HG03575 (cell line): ENCODE results near the gene SPANXN5.
"Not testable (repeated sequence)": the region's sequence is repeated elsewhere in the genome, so short reads cannot be mapped to it uniquely, and the experiment has no call there.

ENCODE experiments used
- ATAC-seq: cut with Tn5 transposase; IDR thresholded peaks from one replicate; pipeline ENCODE4 v1.9.1; 2021; ENCODE audit not compliant: unreplicated experiment, insufficient number of reproducible peaks, low FRiP score; ENCODE audit errors: extremely low read depth

Gene SPANXN5, protein sequence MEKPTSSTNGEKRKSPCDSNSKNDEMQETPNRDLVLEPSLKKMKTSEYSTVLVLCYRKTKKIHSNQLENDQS

DNA sequence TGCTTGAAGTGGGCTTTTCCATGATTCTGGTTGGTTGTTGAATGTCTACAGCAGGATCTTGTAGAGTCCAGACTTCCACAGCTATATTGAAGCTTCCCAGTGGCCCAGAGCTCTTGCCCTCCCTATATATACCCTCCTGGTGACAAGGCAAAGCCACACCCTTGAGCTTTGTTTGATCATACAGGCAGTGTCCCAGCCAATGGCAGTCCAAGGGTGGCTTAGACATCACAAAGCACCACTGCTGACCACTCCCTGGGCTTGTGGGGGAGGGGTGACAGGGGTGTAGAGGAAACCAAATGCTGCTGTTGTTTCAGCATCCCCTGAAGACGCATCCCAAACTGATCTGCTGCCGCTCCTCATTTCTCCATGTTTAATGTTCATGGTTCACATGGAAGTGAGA is at the start of gene SPANXN5:
TSS of gene SPANXN5 (minus strand) at position 101 of the 400 bp plus-strand sequence. CDS start at position 22, 79 bp downstream.
- ATAC-seq, result not testable (repeated sequence)

DNA sequence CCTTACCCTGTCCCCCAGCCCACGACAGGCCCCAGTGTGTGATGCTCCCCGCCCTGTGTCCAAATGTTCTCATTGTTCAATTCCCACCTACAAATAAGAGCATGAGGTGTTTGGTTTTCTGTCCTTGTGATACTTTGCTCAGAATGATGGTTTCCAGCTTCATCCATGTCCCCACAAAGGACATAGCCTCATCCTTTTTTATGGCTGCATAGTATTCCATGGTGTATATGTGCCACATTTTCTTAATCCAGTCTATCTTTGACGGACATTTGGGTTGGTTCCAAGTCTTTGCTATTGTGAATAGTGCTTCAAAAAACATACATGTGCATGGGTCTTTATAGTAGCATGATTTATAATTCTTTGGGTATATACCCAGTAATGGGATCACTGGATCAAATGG is 46.4 kb upstream of the SPANXN5 start:
- not testable (repeated sequence) for ATAC-seq

DNA sequence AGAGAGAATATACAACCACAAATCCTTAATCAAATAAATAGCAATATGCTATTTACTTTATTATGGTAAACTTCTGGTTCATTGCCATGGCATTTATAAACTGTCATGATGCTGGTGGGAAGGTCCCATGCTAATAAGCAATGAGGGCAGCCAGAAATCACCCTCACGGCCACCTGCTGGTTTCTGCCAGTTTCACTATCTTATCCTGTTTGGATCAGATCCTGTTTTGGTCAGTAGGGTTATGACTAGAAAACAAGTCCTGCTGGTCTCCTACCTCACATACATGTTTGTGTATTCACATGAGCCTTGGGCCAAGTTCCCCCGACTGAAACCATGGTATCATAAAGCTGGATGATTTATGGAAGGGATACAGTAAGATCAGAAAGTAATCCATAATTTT is 41.9 kb upstream of the SPANXN5 start:
- no peak for ATAC-seq

DNA sequence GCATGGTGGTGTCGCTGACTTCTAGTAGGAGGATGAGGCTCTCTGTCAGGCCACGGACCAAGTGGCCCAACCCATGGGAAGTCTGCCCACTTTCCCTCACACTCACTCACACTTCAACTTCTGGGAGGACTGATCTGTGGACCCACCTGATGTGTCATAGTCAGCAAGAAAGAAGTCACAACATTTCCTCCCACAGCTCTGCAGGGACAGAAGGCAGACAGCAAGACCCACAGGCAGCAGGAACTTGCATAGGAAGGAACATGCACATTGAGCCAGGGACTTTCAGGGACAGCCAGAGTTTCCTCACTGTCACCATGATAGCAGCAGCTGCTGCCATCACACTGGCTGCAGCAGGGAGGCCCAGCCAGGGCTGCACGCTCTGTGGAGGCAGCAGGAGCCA is 33.3 kb upstream of the SPANXN5 start:
- no peak for ATAC-seq

DNA sequence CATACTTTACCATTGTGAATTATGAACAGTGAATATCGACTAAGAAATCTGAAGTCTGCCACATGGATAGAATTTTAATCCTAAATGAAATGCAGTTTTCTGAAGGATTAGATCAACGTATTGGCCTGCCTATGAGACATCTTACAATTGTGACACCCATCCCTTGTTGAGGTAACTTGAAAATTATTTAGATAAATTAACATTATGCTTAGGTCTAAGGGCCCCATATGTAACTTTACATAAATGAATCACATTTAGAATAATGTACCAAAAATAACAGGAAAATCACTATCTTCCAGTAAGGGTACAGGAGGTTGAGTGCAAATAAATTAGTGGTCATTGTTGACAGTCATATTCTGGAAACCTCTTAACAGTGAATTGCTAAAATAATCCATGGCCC is 27.4 kb upstream of the SPANXN5 start:
- ATAC-seq, result no peak

DNA sequence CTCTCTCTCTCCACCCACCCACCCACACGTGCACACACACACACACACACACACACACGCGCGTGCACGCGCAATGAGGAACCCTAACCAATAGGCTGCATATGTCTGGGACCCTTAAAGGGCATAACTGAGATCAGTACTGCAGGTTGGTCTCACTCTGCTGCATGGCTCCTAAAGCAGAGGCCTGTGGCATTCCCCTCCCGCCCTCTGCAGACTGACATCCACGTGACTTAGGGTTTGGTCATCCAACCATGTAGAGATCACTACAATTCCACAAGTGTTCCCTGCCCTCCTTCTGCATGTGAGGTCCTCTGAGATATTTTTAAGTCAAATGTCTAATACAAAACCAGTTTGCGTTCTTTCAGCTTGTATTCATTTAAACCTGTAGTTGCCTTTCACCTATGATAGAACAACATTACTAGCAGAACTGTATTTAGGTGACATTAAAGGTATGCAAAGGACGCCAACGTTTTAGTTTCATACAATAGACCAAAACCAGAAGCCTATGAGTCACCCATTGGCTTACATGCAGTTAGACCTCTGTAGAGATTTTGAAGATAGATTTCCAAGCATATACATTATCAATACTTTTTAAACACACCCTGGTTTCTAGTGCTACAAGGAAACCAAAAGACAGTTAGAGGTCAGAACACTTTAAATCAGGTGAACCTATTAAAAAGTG is 24.0 kb upstream of the SPANXN5 start:
- ATAC-seq, result no peak

DNA sequence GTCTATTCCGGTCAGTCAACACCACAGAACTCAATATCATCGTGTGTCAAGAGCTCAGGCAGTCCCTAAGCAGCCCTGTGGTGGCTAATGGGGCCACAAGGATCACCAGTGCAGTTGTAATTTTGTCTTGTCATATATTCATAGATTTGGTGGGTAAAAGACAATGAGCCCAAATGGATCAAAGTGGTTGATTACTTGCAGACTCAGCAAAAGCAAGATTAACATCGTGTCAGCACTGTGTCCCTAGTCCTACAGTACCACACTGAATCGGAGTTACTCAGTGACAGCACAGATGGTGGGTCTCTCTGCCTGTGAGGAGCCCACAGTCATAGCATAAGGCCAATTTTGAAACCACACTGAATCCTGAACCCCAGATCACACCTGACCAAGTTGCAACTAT is 22.6 kb upstream of the SPANXN5 start:
- ATAC-seq, result no peak

DNA sequence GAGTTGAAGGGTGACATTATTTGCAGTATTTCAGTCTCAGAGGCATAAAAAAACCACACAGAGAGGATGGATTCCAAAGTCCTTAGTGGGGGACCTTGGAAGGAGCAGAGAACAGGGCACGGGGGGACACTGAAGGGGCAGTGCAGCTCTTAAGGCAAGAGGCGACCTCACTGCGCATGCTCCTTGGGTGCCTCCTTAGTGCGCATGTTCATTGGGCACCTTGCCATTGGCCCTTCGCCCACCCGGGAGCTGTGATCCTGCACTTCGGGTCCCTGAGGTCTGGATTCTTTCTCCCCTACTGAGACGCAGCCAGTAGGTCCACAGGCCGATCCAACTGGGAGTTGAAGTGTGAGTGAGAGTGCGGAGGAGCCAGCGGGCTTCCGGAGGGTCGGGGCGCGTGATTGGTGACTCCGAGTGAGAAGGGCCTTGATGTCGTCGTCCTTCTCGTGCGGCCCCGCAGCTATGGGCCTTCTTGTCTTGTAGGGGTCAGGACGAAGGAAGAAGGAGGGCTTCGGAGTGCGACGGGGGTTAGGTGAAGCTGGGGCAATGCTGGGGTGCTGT is 13.9 kb upstream of the SPANXN5 start, which contains the start of gene XAGE5:
TSS of gene XAGE5 (plus strand) at position 223 of the 561 bp plus-strand sequence. CDS start 1,280 bp downstream, outside the sequence.
- no peak for ATAC-seq

DNA sequence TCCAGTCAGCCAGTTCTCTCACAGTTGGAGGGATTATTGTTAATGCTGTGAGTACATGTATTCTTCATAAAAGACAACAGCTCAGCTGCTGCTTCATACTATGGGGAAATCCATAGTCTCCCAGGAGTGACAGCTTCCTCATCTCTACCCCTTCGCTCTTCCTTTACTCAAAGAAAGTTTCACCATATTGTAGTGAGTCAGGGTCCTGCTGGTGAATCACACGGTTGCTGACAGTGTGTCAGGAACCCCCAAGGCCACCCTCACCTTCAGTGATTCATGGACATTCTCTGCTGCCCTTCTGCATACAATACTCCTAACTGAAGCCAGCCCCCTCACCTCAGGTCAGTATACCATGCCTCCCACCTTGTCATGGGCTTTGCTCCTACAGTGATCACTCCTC is 7.6 kb upstream of the SPANXN5 start:
- not testable (repeated sequence) for ATAC-seq

DNA sequence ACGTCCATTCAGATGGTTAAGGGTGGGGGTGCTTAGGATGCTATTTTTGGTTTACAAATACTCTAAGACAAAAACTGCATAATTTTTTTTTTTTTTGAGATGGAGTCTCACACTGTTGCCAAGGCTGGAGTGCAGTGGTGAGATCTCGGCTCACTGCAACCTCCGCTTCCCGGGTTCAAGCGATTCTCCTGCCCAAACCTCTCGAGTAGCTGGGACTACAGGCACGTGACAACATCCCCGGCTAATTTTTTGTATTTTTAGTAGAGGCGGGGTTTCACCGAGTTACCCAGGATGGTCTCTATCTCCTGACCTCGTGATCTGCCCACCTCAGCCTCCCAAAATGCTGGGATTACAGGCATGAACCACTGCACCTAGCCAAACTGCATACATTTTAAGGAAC is 23.7 kb downstream of the SPANXN5 start:
- ATAC-seq, result not testable (repeated sequence)

DNA sequence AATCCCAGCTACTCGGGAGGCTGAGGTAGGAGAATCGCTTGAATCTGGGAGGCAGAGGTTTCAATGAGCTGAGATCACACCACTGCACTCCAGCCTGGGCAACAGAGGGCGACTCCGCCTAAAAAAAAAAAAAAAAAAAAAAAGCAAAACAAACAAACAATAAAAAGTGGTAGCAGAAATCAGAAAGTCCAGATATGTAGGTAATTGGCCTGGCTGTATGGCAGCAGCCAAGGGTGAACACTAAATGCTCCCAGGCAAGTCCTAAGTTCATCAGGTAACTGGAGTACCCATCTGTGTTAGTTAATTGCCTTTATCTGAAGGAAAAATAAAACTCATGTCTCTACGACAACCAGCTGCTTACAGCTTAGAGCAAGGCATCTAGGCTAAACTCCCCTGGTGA is 31.2 kb downstream of the SPANXN5 start:
- not testable (repeated sequence) for ATAC-seq

DNA sequence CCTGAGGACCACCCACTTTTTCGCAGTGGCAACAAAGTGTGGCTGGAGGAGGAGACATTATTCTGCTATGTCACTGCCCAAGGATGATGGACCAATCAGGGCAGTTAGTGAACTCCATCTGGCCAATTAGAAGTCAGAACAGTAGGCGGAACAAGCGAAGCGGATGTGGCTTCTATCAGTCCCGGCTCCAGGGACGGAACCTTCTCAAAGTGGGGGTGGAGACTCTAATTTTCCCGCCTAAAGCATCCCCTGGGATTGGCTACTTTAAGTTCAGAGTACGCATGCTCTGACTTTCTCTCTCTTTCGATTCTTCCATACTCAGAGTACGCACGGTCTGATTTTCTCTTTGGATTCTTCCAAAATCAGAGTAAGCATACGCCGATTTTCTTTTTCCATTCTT is 46.3 kb downstream of the SPANXN5 start, which contains the start of gene SSX2B:
TSS of gene SSX2B (plus strand) at position 301 of the 400 bp plus-strand sequence. CDS start 1,429 bp downstream, outside the sequence.
- ATAC-seq, result not testable (repeated sequence)
